ENCODE results near the gene UBE2M.

GRCh38 chr19:58566989-58567388, 8.6 kb upstream of the UBE2M start:
- TF ChIP-seq, protein P1, sequence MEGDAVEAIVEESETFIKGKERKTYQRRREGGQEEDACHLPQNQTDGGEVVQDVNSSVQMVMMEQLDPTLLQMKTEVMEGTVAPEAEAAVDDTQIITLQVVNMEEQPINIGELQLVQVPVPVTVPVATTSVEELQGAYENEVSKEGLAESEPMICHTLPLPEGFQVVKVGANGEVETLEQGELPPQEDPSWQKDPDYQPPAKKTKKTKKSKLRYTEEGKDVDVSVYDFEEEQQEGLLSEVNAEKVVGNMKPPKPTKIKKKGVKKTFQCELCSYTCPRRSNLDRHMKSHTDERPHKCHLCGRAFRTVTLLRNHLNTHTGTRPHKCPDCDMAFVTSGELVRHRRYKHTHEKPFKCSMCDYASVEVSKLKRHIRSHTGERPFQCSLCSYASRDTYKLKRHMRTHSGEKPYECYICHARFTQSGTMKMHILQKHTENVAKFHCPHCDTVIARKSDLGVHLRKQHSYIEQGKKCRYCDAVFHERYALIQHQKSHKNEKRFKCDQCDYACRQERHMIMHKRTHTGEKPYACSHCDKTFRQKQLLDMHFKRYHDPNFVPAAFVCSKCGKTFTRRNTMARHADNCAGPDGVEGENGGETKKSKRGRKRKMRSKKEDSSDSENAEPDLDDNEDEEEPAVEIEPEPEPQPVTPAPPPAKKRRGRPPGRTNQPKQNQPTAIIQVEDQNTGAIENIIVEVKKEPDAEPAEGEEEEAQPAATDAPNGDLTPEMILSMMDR (IDR thresholded peaks at IDR 0.05; ENCODE audit: borderline replicate concordance, extremely low read depth, low read length, poor library complexity, severe bottlenecking), result no peak
- TF ChIP-seq EZH2 (IDR thresholded peaks at IDR 0.05; ENCODE audit: borderline replicate concordance, low read depth, low read length, severe bottlenecking), result no peak

Measured in DND-41 (cell line).